Caco-2 (cell line): ENCODE results near the gene PNPLA7. TPM values are rescaled to one million over a fixed set of nuclear protein-coding genes. Genes with fewer than 3 reads are reported as not detected.

Source experiments
- BruUV-seq: library from RNA; stranded (reverse); fragments of 400-500 nt; replicated peaks from 2 replicates; lab custom pipeline; 2021; lab: Mats Ljungman, UMichigan
- CTCF ChIA-PET: fragments of 300-600 bp; sonication (Branson Sonifier 250); formaldehyde crosslinking; loops from one replicate; lab custom pipeline; 2022; ENCODE audit warnings: antibody characterized with exemption; lab: Charles Lee
- POLR2A ChIA-PET: fragments of 300-600 bp; sonication (Branson Sonifier 250); formaldehyde crosslinking; loops from one replicate; lab custom pipeline; 2022; ENCODE audit warnings: antibody characterized with exemption; lab: Charles Lee
- DNase-seq, 2 experiments: peaks; one replicate each; pipeline versions ENCODE4 v3.0.0 to v3.0.0-alpha.2; 2020 to 2022
- H3K27me3 ChIP-seq: replicated peaks from 2 replicates; pipeline ENCODE4 v1.6.0; 2011; ENCODE audit warnings: low read length; ENCODE audit not compliant: control insufficient read depth, insufficient read depth
- H3K36me3 ChIP-seq: 2 replicates; pipeline ENCODE4 v1.5.1; 2011; ENCODE audit warnings: low read length; ENCODE audit not compliant: control insufficient read depth, insufficient read depth
- H3K4me1 ChIP-seq: fragments of 250-450 bp; sonication (Bioruptor Pico); 2 replicates; pipeline ENCODE4 v1.5.1; 2020; ENCODE audit warnings: mild to moderate bottlenecking
- H3K4me3 ChIP-seq: 2 replicates; pipeline ENCODE4 v1.5.1; 2011; ENCODE audit warnings: low read depth, mild to moderate bottlenecking, control low read depth, low read length
- H3K9me3 ChIP-seq: fragments of 250-450 bp; sonication (Bioruptor Pico); 2 replicates; pipeline ENCODE4 v1.5.1; 2020; ENCODE audit warnings: mild to moderate bottlenecking, moderate library complexity
- H3K27ac Mint-ChIP-seq: one replicate; pipeline ENCODE4 v1.8.0; 2022; ENCODE audit warnings: mixed read lengths; ENCODE audit not compliant: unreplicated experiment
- H3K27me3 Mint-ChIP-seq: one replicate; pipeline ENCODE4 v1.8.0; 2022; ENCODE audit warnings: mixed read lengths; ENCODE audit not compliant: insufficient read depth, unreplicated experiment
- H3K36me3 Mint-ChIP-seq: one replicate; pipeline ENCODE4 v1.8.0; 2022; ENCODE audit warnings: mild to moderate bottlenecking, mixed read lengths; ENCODE audit not compliant: insufficient read depth, unreplicated experiment
- H3K4me1 Mint-ChIP-seq: one replicate; pipeline ENCODE4 v1.8.0; 2022; ENCODE audit warnings: low read depth, mixed read lengths; ENCODE audit not compliant: unreplicated experiment
- H3K4me3 Mint-ChIP-seq: one replicate; pipeline ENCODE4 v1.8.0; 2022; ENCODE audit warnings: mild to moderate bottlenecking, moderate library complexity, mixed read lengths; ENCODE audit not compliant: unreplicated experiment
- H3K9me3 Mint-ChIP-seq: one replicate; pipeline ENCODE4 v1.8.0; 2022; ENCODE audit warnings: mixed read lengths; ENCODE audit not compliant: unreplicated experiment
- CTCF ChIP-seq, 2 experiments: fragments of 200-600 bp in 1 of 2; IDR thresholded peaks; 1 replicate in 1 of 2; 2 replicates in 1 of 2; pipeline versions ENCODE4 v1.5.1 to v1.8.0; 2011 to 2022; ENCODE audit warnings: antibody characterized with exemption in 1 of 2, control low read depth in 1 of 2, inconsistent platforms in 1 of 2, low read depth in 1 of 2, low read length in 1 of 2, mild to moderate bottlenecking in 1 of 2, moderate library complexity in 1 of 2; ENCODE audit not compliant: insufficient read depth in 1 of 2, severe bottlenecking in 1 of 2, unreplicated experiment in 1 of 2
- intact Hi-C: fragments of 100-400 bp; cut with micrococcal nuclease; formaldehyde crosslinking; loops from one replicate; pipeline ENCODE4 v1.10.0; 2022; ENCODE audit not compliant: unreplicated experiment
- total RNA-seq: library from RNA; stranded (reverse); gene quantifications from 2 replicates; pipeline ENCODE4 v1.2.3, GENCODE V29; 2022

PNPLA7 gene
- total RNA-seq, 1 experiment from 2014 or later = 1.8 TPM

- Mint-ChIP-seq H3K4me3 (peak within 1 kb of the TSS; percentile 83), H3K9me3 (no peaks in the 10 kb centered on the region), H3K27me3 (no peaks in the 10 kb centered on the region), H3K27ac (peak within 1 kb of the TSS; percentile 66), H3K4me1 (no peaks in the 10 kb centered on the region), H3K36me3 (peaks cover 77% of the 10 kb centered on the region)
- POLR2A ChIA-PET = interaction anchor here (0.6 kb wide), 1 partner anchor 169 kb away, joined by 3 read pairs; no protein-coding TSS in a partner anchor
- Histone ChIP-seq H3K4me1 (peaks cover 13% of the 10 kb centered on the region), H3K4me3 (peak within 1 kb of the TSS; percentile 96), H3K27me3 (no peaks in the 10 kb centered on the region), H3K36me3 (no peaks in the 10 kb centered on the region; the same call in 1 of the 2 replicates), H3K9me3 (no peaks in the 10 kb centered on the region)
- BruUV-seq = no TSS peak
- intact Hi-C loops = loop anchor here (1.0 kb wide), 1 partner anchor 44 kb away; no protein-coding TSS in a partner anchor
- peak; percentile 94 to 98 for DNase-seq
- peak; percentile 90 to 94 for TF ChIP-seq CTCF (IDR thresholded peaks at IDR 0.05; ENCODE audit: insufficient read depth in 1 of 2, low read depth in 1 of 2, low read length in 1 of 2, severe bottlenecking in 1 of 2, unreplicated experiment in 1 of 2)
- CTCF ChIA-PET = interaction anchor here (0.9 to 3.6 kb wide), 4 partner anchors 12 to 44 kb away, joined by 3 to 13 read pairs (median 4); partner anchors contain the start of genes EHMT1 and MRPL41
Observed at GRCh38 chr9:137578518-137579258, 28.5 kb upstream of the PNPLA7 start, which contains the start of gene DPH7. TSS of gene DPH7 (minus strand) at chr9:137578925. CDS start at chr9:137578777, 148 bp downstream.

GRCh38 chr9:137575716-137576411, 25.7 kb upstream of the PNPLA7 start:
- intact Hi-C loops = no loop called here
- Mint-ChIP-seq H3K27me3 (no peaks in the 10 kb centered on the region), H3K9me3 (no peaks in the 10 kb centered on the region), H3K4me1 (no peaks in the 10 kb centered on the region), H3K27ac (peak overlapping the region; percentile 24), H3K4me3 (no peak overlapping the region), H3K36me3 (peaks cover 77% of the 10 kb centered on the region)
- no peak for TF ChIP-seq CTCF (IDR thresholded peaks at IDR 0.05; ENCODE audit: insufficient read depth in 1 of 2, low read depth in 1 of 2, low read length in 1 of 2, severe bottlenecking in 1 of 2, unreplicated experiment in 1 of 2)
- CTCF ChIA-PET = no interaction called here
- H3K4me3 ChIP-seq = no peak overlapping the region
- POLR2A ChIA-PET = no interaction called here
- no peaks in the 10 kb centered on the region; the same call in 1 of the 2 replicates for H3K36me3 ChIP-seq
- peaks cover 13% of the 10 kb centered on the region for H3K4me1 ChIP-seq
- no TSS peak for BruUV-seq
- DNase-seq = no peak
- H3K27me3 ChIP-seq = no peaks in the 10 kb centered on the region
- no peaks in the 10 kb centered on the region for H3K9me3 ChIP-seq

GRCh38 chr9:137575364-137575715, 25.1 kb upstream of the PNPLA7 start:
- BruUV-seq = no TSS peak
- peaks cover 82% of the 10 kb centered on the region for H3K36me3 Mint-ChIP-seq

More at GRCh38 chr9:137575364-137575715, 25.1 kb upstream of the PNPLA7 start:
- peaks cover 13% of the 10 kb centered on the region for H3K4me1 ChIP-seq
- ChIA-PET CTCF (no interaction called here), POLR2A (no interaction called here)
- no peak for TF ChIP-seq CTCF (IDR thresholded peaks at IDR 0.05; ENCODE audit: insufficient read depth in 1 of 2, low read depth in 1 of 2, low read length in 1 of 2, severe bottlenecking in 1 of 2, unreplicated experiment in 1 of 2)
- Mint-ChIP-seq H3K27ac (peak overlapping the region; percentile 24), H3K4me1 (no peaks in the 10 kb centered on the region), H3K4me3 (no peak overlapping the region), H3K27me3 (no peaks in the 10 kb centered on the region), H3K9me3 (no peaks in the 10 kb centered on the region)
- no peak overlapping the region for H3K4me3 ChIP-seq
- no peaks in the 10 kb centered on the region for H3K9me3 ChIP-seq
- intact Hi-C loops = no loop called here
- H3K27me3 ChIP-seq = no peaks in the 10 kb centered on the region
- no peaks in the 10 kb centered on the region; the same call in 1 of the 2 replicates for H3K36me3 ChIP-seq
- DNase-seq = no peak
